ENCODE results near the gene EYA3.

DNA sequence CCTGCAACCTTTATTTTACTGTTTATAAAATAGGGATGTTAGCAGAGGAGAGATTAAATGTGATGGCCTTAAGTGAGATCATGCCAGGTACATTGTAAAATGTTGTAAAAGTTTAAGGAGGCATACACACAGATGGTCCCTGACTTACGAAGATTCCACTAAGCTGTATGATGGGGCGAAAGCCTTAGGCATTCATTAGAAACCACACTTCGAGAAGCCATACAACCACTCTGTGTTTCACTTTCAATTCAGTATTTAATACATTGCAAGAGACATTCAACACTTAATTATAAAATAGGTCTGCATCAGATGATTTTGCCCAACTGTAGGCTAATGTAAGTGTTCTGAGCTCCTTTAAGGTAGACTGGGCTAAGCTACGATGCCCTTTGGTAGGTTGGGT is 149.9 kb downstream of the EYA3 start:
- TF ChIP-seq, protein P1, sequence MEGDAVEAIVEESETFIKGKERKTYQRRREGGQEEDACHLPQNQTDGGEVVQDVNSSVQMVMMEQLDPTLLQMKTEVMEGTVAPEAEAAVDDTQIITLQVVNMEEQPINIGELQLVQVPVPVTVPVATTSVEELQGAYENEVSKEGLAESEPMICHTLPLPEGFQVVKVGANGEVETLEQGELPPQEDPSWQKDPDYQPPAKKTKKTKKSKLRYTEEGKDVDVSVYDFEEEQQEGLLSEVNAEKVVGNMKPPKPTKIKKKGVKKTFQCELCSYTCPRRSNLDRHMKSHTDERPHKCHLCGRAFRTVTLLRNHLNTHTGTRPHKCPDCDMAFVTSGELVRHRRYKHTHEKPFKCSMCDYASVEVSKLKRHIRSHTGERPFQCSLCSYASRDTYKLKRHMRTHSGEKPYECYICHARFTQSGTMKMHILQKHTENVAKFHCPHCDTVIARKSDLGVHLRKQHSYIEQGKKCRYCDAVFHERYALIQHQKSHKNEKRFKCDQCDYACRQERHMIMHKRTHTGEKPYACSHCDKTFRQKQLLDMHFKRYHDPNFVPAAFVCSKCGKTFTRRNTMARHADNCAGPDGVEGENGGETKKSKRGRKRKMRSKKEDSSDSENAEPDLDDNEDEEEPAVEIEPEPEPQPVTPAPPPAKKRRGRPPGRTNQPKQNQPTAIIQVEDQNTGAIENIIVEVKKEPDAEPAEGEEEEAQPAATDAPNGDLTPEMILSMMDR (conservative IDR thresholded peaks at IDR 0.05 in 1 of 2, IDR thresholded peaks at IDR 0.05 in 1 of 2; ENCODE audit: extremely low read depth in 1 of 2, insufficient read depth in 1 of 2, low read depth in 1 of 2, low read length in 2 of 2), result no peak
- TF ChIP-seq EZH2 (IDR thresholded peaks at IDR 0.05; ENCODE audit: borderline replicate concordance, low read length), result no peak

Data from mammary epithelial cell (primary cell).